Activated T-helper 1 cell treated with Interleukin-2 at 50 U/mL for 16 hours (primary cell): ENCODE data around the gene SOSTDC1.
"Not testable (repeated sequence)": the region's sequence is repeated elsewhere in the genome, so short reads cannot be mapped to it uniquely, and the experiment has no call there.

Experiments
- DNase-seq: peaks from one replicate; pipeline ENCODE4 v3.0.0-alpha.2; 2020; ENCODE audit warnings: low read depth

Gene SOSTDC1

GRCh38 chr7:16465469-16466361 is at the start of gene SOSTDC1:
SOSTDC1 (minus strand) TSS chr7:16465738; CDS start chr7:16465668, 70 bp downstream.
- DNase-seq = no peak

GRCh38 chr7:16514729-16515128 is 49.2 kb upstream of the SOSTDC1 start:
- no peak for DNase-seq

GRCh38 chr7:16514271-16514670 is 48.7 kb upstream of the SOSTDC1 start:
- no peak for DNase-seq

- no peak for DNase-seq
These were observed 46.6 kb upstream of the SOSTDC1 start for GRCh38 chr7:16512097-16512496.

- DNase-seq = no peak
These were observed 45.8 kb upstream of the SOSTDC1 start for GRCh38 chr7:16511314-16511713.

GRCh38 chr7:16509829-16510228 is 44.3 kb upstream of the SOSTDC1 start:
- no peak for DNase-seq

GRCh38 chr7:16506422-16506821 is 40.9 kb upstream of the SOSTDC1 start:
- not testable (repeated sequence) for DNase-seq

- DNase-seq = no peak
These were observed 38.5 kb upstream of the SOSTDC1 start for GRCh38 chr7:16504019-16504418.

- no peak for DNase-seq
These were observed 36.8 kb upstream of the SOSTDC1 start for GRCh38 chr7:16502303-16502702.

- no peak for DNase-seq
These were observed 32.6 kb upstream of the SOSTDC1 start for GRCh38 chr7:16498122-16498521.

- DNase-seq = no peak
These were observed 29.6 kb upstream of the SOSTDC1 start for GRCh38 chr7:16494955-16495719.

- no peak for DNase-seq
These were observed 29.0 kb upstream of the SOSTDC1 start for GRCh38 chr7:16494551-16494950.

GRCh38 chr7:16493266-16493665 is 27.7 kb upstream of the SOSTDC1 start:
- DNase-seq = no peak

- DNase-seq = no peak
These were observed 27.1 kb upstream of the SOSTDC1 start for GRCh38 chr7:16492513-16493062.

- no peak for DNase-seq
These were observed 25.6 kb upstream of the SOSTDC1 start for GRCh38 chr7:16491148-16491547.

- no peak for DNase-seq
These were observed 19.1 kb upstream of the SOSTDC1 start for GRCh38 chr7:16484453-16485158.

GRCh38 chr7:16479591-16479990 is 14.1 kb upstream of the SOSTDC1 start:
- no peak for DNase-seq

- no peak for DNase-seq
These were observed 13.6 kb upstream of the SOSTDC1 start for GRCh38 chr7:16479161-16479560.

GRCh38 chr7:16471933-16472332 is 6.4 kb upstream of the SOSTDC1 start:
- no peak for DNase-seq

- DNase-seq = no peak
These were observed 1.4 kb downstream of the SOSTDC1 start for GRCh38 chr7:16463949-16464715.

GRCh38 chr7:16463520-16463919 is 2.0 kb downstream of the SOSTDC1 start:
- DNase-seq = no peak
